Natural killer cell (primary cell): ENCODE measurements around the gene ROBO2. TPM values are rescaled to one million over a fixed set of nuclear protein-coding genes. Genes with fewer than 3 reads are reported as not detected.

ENCODE experiments used
- ATAC-seq, 3 donors: fragments of 150-1000 bp in 2 of 3; fragments of 200-7000 bp in 1 of 3; cut with Tn5 transposase; 1 replicate in 1 of 3; 2 replicates in 2 of 3; pipeline ENCODE4 v1.10.0; 2021; ENCODE audit warnings: mild to moderate bottlenecking in 2 of 3, moderate library complexity in 2 of 3
- DNase-seq, 2 donors: peaks; one replicate each; pipeline versions ENCODE4 v3.0.0 to v3.0.0-alpha.2; 2013 to 2021; ENCODE audit warnings: mixed read lengths in 1 of 2
- H3K27ac ChIP-seq: one replicate; pipeline ENCODE4 v1.5.1; 2013; ENCODE audit warnings: mild to moderate bottlenecking, low read length
- H3K27me3 ChIP-seq: one replicate; pipeline ENCODE4 v1.6.1; 2013; ENCODE audit warnings: low read length; ENCODE audit not compliant: control insufficient read depth, insufficient read depth
- H3K36me3 ChIP-seq: one replicate; pipeline ENCODE4 v1.6.1; 2013; ENCODE audit warnings: low read length; ENCODE audit not compliant: control insufficient read depth, insufficient read depth
- H3K4me1 ChIP-seq: one replicate; pipeline ENCODE4 v1.6.1; 2013; ENCODE audit warnings: low read length; ENCODE audit not compliant: control insufficient read depth, insufficient read depth
- H3K4me3 ChIP-seq: one replicate; pipeline ENCODE4 v1.5.1; 2013; ENCODE audit warnings: low read length
- H3K9me3 ChIP-seq: one replicate; pipeline ENCODE4 v1.6.1; 2013; ENCODE audit warnings: low read length; ENCODE audit not compliant: control insufficient read depth, insufficient read depth
- H3K27ac Mint-ChIP-seq, 2 donors: one replicate each; pipeline ENCODE4 v1.8.0; 2022; ENCODE audit warnings: mild to moderate bottlenecking in 2 of 2, mixed read lengths in 2 of 2, moderate library complexity in 1 of 2
- H3K27me3 Mint-ChIP-seq, 2 donors: one replicate each; pipeline ENCODE4 v1.8.0; 2022; ENCODE audit warnings: low read depth in 2 of 2, mixed read lengths in 2 of 2
- H3K36me3 Mint-ChIP-seq: one replicate; pipeline ENCODE4 v1.8.0; 2022; ENCODE audit warnings: mixed read lengths
- H3K4me1 Mint-ChIP-seq, 2 donors: one replicate each; pipeline ENCODE4 v1.8.0; 2022; ENCODE audit warnings: mixed read lengths in 2 of 2
- H3K4me3 Mint-ChIP-seq: one replicate; pipeline ENCODE4 v1.8.0; 2022; ENCODE audit warnings: mild to moderate bottlenecking, moderate library complexity, mixed read lengths
- H3K9me3 Mint-ChIP-seq, 2 donors: one replicate each; pipeline ENCODE4 v1.8.0; 2022; ENCODE audit warnings: mixed read lengths in 2 of 2
- WGBS: methylation state at CpG from one replicate; pipeline ENCODE4 v1.1.7; 2013; ENCODE audit warnings: missing lambda C conversion rate; ENCODE audit not compliant: insufficient coverage; 5-methylcytosine and 5-hydroxymethylcytosine counted together
- intact Hi-C: fragments of 100-400 bp; cut with micrococcal nuclease; formaldehyde crosslinking; loops from one replicate; pipeline ENCODE4 v1.14.2; 2022
- total RNA-seq, 4 donors: library from RNA; stranded (reverse); fragments of 120-200 nt in 1 of 4; gene quantifications; one replicate each; pipeline versions ENCODE4 v1.2.3 to v1.2.4, GENCODE V29; 2013 to 2022
- TF ChIP-seq, protein P1 (sequence below): fragments of 200-600 bp; IDR thresholded peaks from one replicate; pipeline ENCODE4 v1.8.0; 2022; ENCODE audit warnings: antibody characterized with exemption

Gene ROBO2
- total RNA-seq, 3 donors from 2014 or later (not counting 1 experiment from before 2014, with no cell fraction given) = not detected

DNA sequence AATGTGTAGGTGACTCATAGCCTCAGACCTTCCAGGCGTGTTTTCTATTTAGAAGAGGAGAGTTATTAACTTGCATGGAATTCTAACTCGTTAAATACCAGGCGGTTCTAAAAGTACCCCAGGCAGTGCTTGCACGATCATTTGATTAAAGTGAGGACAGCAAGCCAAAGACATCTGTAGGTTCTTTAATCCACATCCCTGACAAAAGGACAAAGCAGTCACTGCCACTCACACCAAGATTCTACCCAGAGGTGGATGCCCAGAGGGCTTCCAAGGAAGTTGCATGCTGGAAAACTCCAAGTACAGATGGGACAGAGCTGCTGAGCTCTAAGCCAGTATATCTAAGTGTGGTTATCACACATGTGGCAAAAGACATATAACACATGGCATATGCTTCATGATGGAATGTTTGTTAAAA lies 372.1 kb downstream of the ROBO2 start:
- H3K27me3 ChIP-seq = no peaks in the 10 kb centered on the region
- ATAC-seq (no peak), DNase-seq (no peak)
- no peaks in the 10 kb centered on the region for H3K4me1 ChIP-seq
- WGBS = 87% methylated on average over 4 of the region's 4 CpGs
- Mint-ChIP-seq H3K36me3 (peaks cover 22% of the 10 kb centered on the region), H3K4me3 (no peak overlapping the region), H3K9me3 (peaks cover 14 to 22% of the 10 kb centered on the region in 2 donors), H3K4me1 (no peaks in the 10 kb centered on the region), H3K27me3 (no peaks in the 10 kb centered on the region), H3K27ac (no peak overlapping the region)
- H3K36me3 ChIP-seq = no peaks in the 10 kb centered on the region
- no peak overlapping the region for H3K27ac ChIP-seq
- H3K4me3 ChIP-seq = no peak overlapping the region
- TF ChIP-seq, protein P1, sequence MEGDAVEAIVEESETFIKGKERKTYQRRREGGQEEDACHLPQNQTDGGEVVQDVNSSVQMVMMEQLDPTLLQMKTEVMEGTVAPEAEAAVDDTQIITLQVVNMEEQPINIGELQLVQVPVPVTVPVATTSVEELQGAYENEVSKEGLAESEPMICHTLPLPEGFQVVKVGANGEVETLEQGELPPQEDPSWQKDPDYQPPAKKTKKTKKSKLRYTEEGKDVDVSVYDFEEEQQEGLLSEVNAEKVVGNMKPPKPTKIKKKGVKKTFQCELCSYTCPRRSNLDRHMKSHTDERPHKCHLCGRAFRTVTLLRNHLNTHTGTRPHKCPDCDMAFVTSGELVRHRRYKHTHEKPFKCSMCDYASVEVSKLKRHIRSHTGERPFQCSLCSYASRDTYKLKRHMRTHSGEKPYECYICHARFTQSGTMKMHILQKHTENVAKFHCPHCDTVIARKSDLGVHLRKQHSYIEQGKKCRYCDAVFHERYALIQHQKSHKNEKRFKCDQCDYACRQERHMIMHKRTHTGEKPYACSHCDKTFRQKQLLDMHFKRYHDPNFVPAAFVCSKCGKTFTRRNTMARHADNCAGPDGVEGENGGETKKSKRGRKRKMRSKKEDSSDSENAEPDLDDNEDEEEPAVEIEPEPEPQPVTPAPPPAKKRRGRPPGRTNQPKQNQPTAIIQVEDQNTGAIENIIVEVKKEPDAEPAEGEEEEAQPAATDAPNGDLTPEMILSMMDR = no peak
- intact Hi-C loops = no loop called here
- H3K9me3 ChIP-seq = peaks cover 10% of the 10 kb centered on the region

DNA sequence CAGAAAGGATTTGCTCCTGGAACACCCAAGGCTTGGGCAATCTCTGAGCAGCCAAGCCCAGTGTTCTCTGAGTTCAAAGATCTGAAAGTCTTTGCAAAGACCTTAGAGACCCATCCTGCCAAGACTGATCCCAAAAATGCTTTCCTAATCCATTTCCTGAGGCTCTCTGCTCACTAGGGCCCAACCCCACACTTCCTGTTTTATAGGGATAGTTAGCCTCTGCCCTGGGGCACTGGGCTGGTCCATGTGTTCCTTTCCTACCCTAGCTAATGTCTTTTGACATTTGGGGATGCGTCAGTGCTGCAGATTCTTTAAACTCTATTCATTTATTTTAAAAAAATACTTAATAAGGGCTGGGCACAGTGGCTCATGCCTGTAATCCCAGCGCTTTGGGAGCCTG lies 372.7 kb downstream of the ROBO2 start:
- no peaks in the 10 kb centered on the region for H3K27me3 ChIP-seq
- TF ChIP-seq, protein P1 = no peak
- H3K4me3 ChIP-seq = no peak overlapping the region
- no peaks in the 10 kb centered on the region for H3K4me1 Mint-ChIP-seq
- peaks cover 22% of the 10 kb centered on the region for H3K36me3 Mint-ChIP-seq
- H3K36me3 ChIP-seq = no peaks in the 10 kb centered on the region
- intact Hi-C loops = no loop called here
- no peak for ATAC-seq
- H3K27ac Mint-ChIP-seq = no peak overlapping the region
- H3K27me3 Mint-ChIP-seq = no peaks in the 10 kb centered on the region
- no peak overlapping the region for H3K4me3 Mint-ChIP-seq
- WGBS = 95% methylated on average over 2 of the region's 2 CpGs
- no peak for DNase-seq
- no peaks in the 10 kb centered on the region for H3K4me1 ChIP-seq
- no peak overlapping the region for H3K27ac ChIP-seq
- H3K9me3 ChIP-seq = peaks cover 10% of the 10 kb centered on the region
- H3K9me3 Mint-ChIP-seq = peaks cover 14 to 22% of the 10 kb centered on the region in 2 donors

DNA sequence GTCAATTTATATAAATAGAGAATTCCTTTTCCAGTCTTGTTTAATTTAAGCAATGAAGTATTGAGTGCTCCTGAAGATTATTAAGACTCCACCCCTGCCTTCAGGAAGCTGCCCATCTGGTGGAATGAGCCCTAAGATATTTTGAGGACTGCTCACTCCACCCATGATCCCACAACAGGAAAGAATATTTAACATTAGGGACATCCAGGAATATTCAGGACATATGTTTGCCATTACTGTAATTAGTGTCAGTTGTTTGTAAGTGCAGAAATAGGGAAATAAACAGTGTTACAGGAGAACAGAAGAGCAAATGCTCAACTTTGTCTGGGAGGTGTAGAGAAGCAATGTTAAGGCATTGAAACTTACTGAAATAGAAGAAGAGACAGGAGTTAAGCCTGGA lies 375.0 kb downstream of the ROBO2 start:
- no peaks in the 10 kb centered on the region for H3K4me1 ChIP-seq
- TF ChIP-seq, protein P1 = no peak
- H3K4me1 Mint-ChIP-seq = no peaks in the 10 kb centered on the region
- H3K4me3 ChIP-seq = no peak overlapping the region
- peaks cover 17 to 28% of the 10 kb centered on the region in 2 donors for H3K9me3 Mint-ChIP-seq
- H3K36me3 ChIP-seq = no peaks in the 10 kb centered on the region
- peaks cover 10% of the 10 kb centered on the region for H3K9me3 ChIP-seq
- no peak overlapping the region for H3K27ac ChIP-seq
- ATAC-seq = no peak
- no peaks in the 10 kb centered on the region for H3K27me3 ChIP-seq
- intact Hi-C loops = no loop called here
- H3K36me3 Mint-ChIP-seq = peaks cover 22% of the 10 kb centered on the region
- H3K27ac Mint-ChIP-seq = no peak overlapping the region
- DNase-seq = no peak
- no peaks in the 10 kb centered on the region for H3K27me3 Mint-ChIP-seq
- no peak overlapping the region for H3K4me3 Mint-ChIP-seq

DNA sequence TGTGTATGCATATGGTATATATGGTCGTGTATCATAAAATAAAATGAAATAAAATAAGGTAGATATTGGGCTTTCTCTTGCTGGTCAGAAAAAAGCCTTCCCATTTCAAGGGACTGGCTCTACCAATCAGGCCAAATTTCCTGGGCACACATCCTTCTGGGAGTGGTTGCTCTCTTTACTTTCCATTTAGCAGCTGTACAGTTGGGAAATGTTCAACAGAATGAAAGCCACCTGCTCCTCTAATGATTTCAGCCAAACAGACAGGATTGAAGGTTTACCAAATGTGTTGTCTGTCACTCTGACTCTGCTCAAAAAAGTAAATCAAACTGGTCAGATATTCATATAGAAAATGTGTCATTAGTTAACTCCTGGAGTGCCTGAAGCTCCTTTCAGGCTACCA lies 380.4 kb downstream of the ROBO2 start:
- peaks cover 3% of the 10 kb centered on the region for H3K9me3 ChIP-seq
- H3K9me3 Mint-ChIP-seq = peaks cover 10 to 12% of the 10 kb centered on the region in 2 donors
- TF ChIP-seq, protein P1 = no peak
- no peak overlapping the region for H3K27ac ChIP-seq
- no peak overlapping the region for H3K4me3 Mint-ChIP-seq
- no peaks in the 10 kb centered on the region for H3K4me1 Mint-ChIP-seq
- intact Hi-C loops = no loop called here
- H3K4me3 ChIP-seq = no peak overlapping the region
- DNase-seq = no peak
- 100% methylated on average over 1 of the region's 1 CpG for WGBS
- H3K36me3 Mint-ChIP-seq = no peaks in the 10 kb centered on the region
- no peaks in the 10 kb centered on the region for H3K4me1 ChIP-seq
- H3K27me3 Mint-ChIP-seq = no peaks in the 10 kb centered on the region
- H3K36me3 ChIP-seq = no peaks in the 10 kb centered on the region
- H3K27ac Mint-ChIP-seq = no peak overlapping the region
- ATAC-seq = no peak
- no peaks in the 10 kb centered on the region for H3K27me3 ChIP-seq
